GM18909 (cell line): Measurements from ENCODE around the gene GTF2H2C.
"Not testable (repeated sequence)": the region's sequence is repeated elsewhere in the genome, so short reads cannot be mapped to it uniquely, and the experiment has no call there.

Experiments
- ATAC-seq: cut with Tn5 transposase; IDR thresholded peaks from one replicate; pipeline ENCODE4 v1.9.1; 2021; ENCODE audit warnings: mild to moderate bottlenecking; ENCODE audit not compliant: unreplicated experiment, poor library complexity

Gene GTF2H2C

GRCh38 chr5:69559908-69560330, at the start of gene GTF2H2C:
GTF2H2C (plus strand) TSS chr5:69560191; CDS start chr5:69565133, 4,942 bp downstream.
- peak; percentile 99 for ATAC-seq

GRCh38 chr5:69510694-69511093, 49.3 kb upstream of the GTF2H2C start:
- ATAC-seq, result no peak

- no peak for ATAC-seq
Measured at GRCh38 chr5:69512740-69513260, 47.2 kb upstream of the GTF2H2C start.

GRCh38 chr5:69515570-69515969, 44.4 kb upstream of the GTF2H2C start:
- not testable (repeated sequence) for ATAC-seq

- ATAC-seq, result no peak
Measured at GRCh38 chr5:69516769-69517168, 43.2 kb upstream of the GTF2H2C start.

GRCh38 chr5:69517763-69518212, 42.2 kb upstream of the GTF2H2C start:
- ATAC-seq, result no peak

GRCh38 chr5:69519285-69519684, 40.7 kb upstream of the GTF2H2C start:
- no peak for ATAC-seq

- no peak for ATAC-seq
Measured at GRCh38 chr5:69522035-69522434, 38.0 kb upstream of the GTF2H2C start.

- ATAC-seq, result no peak
Measured at GRCh38 chr5:69525490-69525889, 34.5 kb upstream of the GTF2H2C start.

GRCh38 chr5:69526660-69527059, 33.3 kb upstream of the GTF2H2C start:
- no peak for ATAC-seq

- no peak for ATAC-seq
Measured at GRCh38 chr5:69527128-69527770, 32.7 kb upstream of the GTF2H2C start.

- ATAC-seq, result no peak
Measured at GRCh38 chr5:69528035-69528434, 32.0 kb upstream of the GTF2H2C start.

GRCh38 chr5:69528609-69529008, 31.4 kb upstream of the GTF2H2C start:
- no peak for ATAC-seq

- ATAC-seq, result no peak
Measured at GRCh38 chr5:69530561-69531405, 29.2 kb upstream of the GTF2H2C start.

- no peak for ATAC-seq
Measured at GRCh38 chr5:69531406-69531801, 28.6 kb upstream of the GTF2H2C start.

GRCh38 chr5:69537911-69538310, 22.1 kb upstream of the GTF2H2C start:
- ATAC-seq, result not testable (repeated sequence)

GRCh38 chr5:69538735-69539134, 21.3 kb upstream of the GTF2H2C start:
- ATAC-seq, result not testable (repeated sequence)

- not testable (repeated sequence) for ATAC-seq
Measured at GRCh38 chr5:69541347-69541746, 18.6 kb upstream of the GTF2H2C start.

- ATAC-seq, result not testable (repeated sequence)
Measured at GRCh38 chr5:69542838-69543618, 17.0 kb upstream of the GTF2H2C start.

- ATAC-seq, result not testable (repeated sequence)
Measured at GRCh38 chr5:69544602-69545001, 15.4 kb upstream of the GTF2H2C start.
